ENCODE data around the gene TNFRSF6B. TPM values are rescaled to one million over a fixed set of nuclear protein-coding genes. Genes with fewer than 3 reads are reported as not detected.
A peak's percentile ranks its signal among the peaks of the same experiment; 100 is the strongest.

Gene TNFRSF6B
- polyA plus RNA-seq, 2 of the 4 experiments (the other 2 are of a cell fraction) = 0.22 to 0.66 TPM

GRCh38 chr20:63664861-63665594 is 31.4 kb upstream of the TNFRSF6B start:
- Histone ChIP-seq H3K9me3 (no peaks in the 10 kb centered on the region), H3K4me1 (no peaks in the 10 kb centered on the region), H3K27ac (no peak overlapping the region), H3K4me3 (no peak overlapping the region), H3K4me2 (no peak overlapping the region)
- DNase-seq (ENCODE audit: low read depth in 1 of 2, low spot score in 1 of 2) (no peak), FAIRE-seq (no peak), ATAC-seq (peak in 1 of 2 experiments; percentile 45; a peak in 3 of 6 replicates)
- 92% methylated on average over 7 of the region's 18 CpGs for WGBS (ENCODE audit: missing lambda C conversion rate)
- CTCF ChIA-PET = interaction anchor here (1.4 to 3.1 kb wide), 2 partner anchors 123 to 309 kb away, joined by 3 to 6 read pairs; no protein-coding TSS in a partner anchor
- TF ChIP-seq RFX5 (IDR thresholded peaks at IDR 0.05) = no peak
- TF ChIP-seq KDM1A (IDR thresholded peaks at IDR 0.05; ENCODE audit: low read depth) = no peak
- no peak for TF ChIP-seq MYC (IDR thresholded peaks at IDR 0.05; ENCODE audit: borderline replicate concordance, low read length)
- TF ChIP-seq, protein P1, sequence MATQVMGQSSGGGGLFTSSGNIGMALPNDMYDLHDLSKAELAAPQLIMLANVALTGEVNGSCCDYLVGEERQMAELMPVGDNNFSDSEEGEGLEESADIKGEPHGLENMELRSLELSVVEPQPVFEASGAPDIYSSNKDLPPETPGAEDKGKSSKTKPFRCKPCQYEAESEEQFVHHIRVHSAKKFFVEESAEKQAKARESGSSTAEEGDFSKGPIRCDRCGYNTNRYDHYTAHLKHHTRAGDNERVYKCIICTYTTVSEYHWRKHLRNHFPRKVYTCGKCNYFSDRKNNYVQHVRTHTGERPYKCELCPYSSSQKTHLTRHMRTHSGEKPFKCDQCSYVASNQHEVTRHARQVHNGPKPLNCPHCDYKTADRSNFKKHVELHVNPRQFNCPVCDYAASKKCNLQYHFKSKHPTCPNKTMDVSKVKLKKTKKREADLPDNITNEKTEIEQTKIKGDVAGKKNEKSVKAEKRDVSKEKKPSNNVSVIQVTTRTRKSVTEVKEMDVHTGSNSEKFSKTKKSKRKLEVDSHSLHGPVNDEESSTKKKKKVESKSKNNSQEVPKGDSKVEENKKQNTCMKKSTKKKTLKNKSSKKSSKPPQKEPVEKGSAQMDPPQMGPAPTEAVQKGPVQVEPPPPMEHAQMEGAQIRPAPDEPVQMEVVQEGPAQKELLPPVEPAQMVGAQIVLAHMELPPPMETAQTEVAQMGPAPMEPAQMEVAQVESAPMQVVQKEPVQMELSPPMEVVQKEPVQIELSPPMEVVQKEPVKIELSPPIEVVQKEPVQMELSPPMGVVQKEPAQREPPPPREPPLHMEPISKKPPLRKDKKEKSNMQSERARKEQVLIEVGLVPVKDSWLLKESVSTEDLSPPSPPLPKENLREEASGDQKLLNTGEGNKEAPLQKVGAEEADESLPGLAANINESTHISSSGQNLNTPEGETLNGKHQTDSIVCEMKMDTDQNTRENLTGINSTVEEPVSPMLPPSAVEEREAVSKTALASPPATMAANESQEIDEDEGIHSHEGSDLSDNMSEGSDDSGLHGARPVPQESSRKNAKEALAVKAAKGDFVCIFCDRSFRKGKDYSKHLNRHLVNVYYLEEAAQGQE (IDR thresholded peaks at IDR 0.05) = no peak
- no peak for TF ChIP-seq RCOR1 (IDR thresholded peaks at IDR 0.05; ENCODE audit: low read depth, low read length)
- no peak for TF ChIP-seq EHMT2 (IDR thresholded peaks at IDR 0.05; ENCODE audit: low read depth)
- POLR2A ChIA-PET = no interaction called here

- POLR2A ChIA-PET = no interaction called here
- DNase-seq (ENCODE audit: low read depth in 1 of 2, low spot score in 1 of 2) = no peak
- no peak for FAIRE-seq
These were observed 30.7 kb upstream of the TNFRSF6B start for GRCh38 chr20:63665708-63666107.

More at GRCh38 chr20:63665708-63666107, 30.7 kb upstream of the TNFRSF6B start:
- no peak overlapping the region for H3K4me3 ChIP-seq
- no peak overlapping the region for H3K27ac ChIP-seq
- WGBS (ENCODE audit: missing lambda C conversion rate) = 95% methylated on average over 8 of the region's 14 CpGs
- CTCF ChIA-PET = interaction anchor here (1.0 to 3.1 kb wide), 4 partner anchors 16 to 308 kb away, joined by 3 to 6 read pairs (median 4); no protein-coding TSS in a partner anchor
- ATAC-seq = no peak
- no peaks in the 10 kb centered on the region for H3K4me1 ChIP-seq
- no peaks in the 10 kb centered on the region for H3K9me3 ChIP-seq
- H3K4me2 ChIP-seq = no peak overlapping the region
- TF ChIP-seq, protein P2, sequence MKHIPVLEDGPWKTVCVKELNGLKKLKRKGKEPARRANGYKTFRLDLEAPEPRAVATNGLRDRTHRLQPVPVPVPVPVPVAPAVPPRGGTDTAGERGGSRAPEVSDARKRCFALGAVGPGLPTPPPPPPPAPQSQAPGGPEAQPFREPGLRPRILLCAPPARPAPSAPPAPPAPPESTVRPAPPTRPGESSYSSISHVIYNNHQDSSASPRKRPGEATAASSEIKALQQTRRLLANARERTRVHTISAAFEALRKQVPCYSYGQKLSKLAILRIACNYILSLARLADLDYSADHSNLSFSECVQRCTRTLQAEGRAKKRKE (CRISPR knock-in tag; IDR thresholded peaks at IDR 0.05; ENCODE audit: low read depth) = no peak
- TF ChIP-seq ZFP36 (IDR thresholded peaks at IDR 0.05; ENCODE audit: borderline replicate concordance, partially characterized antibody) (no peak), FOSL2 (IDR thresholded peaks at IDR 0.05) (no peak), FOSL2 (CRISPR knock-in tag; IDR thresholded peaks at IDR 0.05) (no peak), SMC3 (IDR thresholded peaks at IDR 0.05) (no peak), CBX8 (IDR thresholded peaks at IDR 0.05) (no peak), EP300 (IDR thresholded peaks at IDR 0.05) (no peak), HOXB5 (CRISPR knock-in tag; IDR thresholded peaks at IDR 0.05) (no peak), KDM5A (IDR thresholded peaks at IDR 0.05) (no peak), NPAS2 (CRISPR knock-in tag; IDR thresholded peaks at IDR 0.05; ENCODE audit: borderline replicate concordance) (no peak), ELK1 (IDR thresholded peaks at IDR 0.05; ENCODE audit: low read depth, low read length) (no peak), CEBPB (IDR thresholded peaks at IDR 0.05) (no peak), RARB (CRISPR knock-in tag; IDR thresholded peaks at IDR 0.05) (no peak), JUNB (IDR thresholded peaks at IDR 0.05) (no peak), NR3C1 (IDR thresholded peaks at IDR 0.05) (no peak), TFCP2L1 (CRISPR knock-in tag; IDR thresholded peaks at IDR 0.05) (no peak)
- TF ChIP-seq, protein P3, sequence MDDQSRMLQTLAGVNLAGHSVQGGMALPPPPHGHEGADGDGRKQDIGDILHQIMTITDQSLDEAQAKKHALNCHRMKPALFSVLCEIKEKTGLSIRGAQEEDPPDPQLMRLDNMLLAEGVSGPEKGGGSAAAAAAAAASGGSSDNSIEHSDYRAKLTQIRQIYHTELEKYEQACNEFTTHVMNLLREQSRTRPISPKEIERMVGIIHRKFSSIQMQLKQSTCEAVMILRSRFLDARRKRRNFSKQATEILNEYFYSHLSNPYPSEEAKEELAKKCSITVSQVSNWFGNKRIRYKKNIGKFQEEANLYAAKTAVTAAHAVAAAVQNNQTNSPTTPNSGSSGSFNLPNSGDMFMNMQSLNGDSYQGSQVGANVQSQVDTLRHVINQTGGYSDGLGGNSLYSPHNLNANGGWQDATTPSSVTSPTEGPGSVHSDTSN (IDR thresholded peaks at IDR 0.05) = no peak
